HG03196 (cell line): Measurements from ENCODE around the gene ATP13A5.

Experiments
- ATAC-seq: cut with Tn5 transposase; IDR thresholded peaks from one replicate; pipeline ENCODE4 v1.9.1; 2021; ENCODE audit not compliant: unreplicated experiment

The ATP13A5 gene

GRCh38 chr3:193347521-193348501, 30.7 kb downstream of the ATP13A5 start:
- no peak for ATAC-seq

DNA sequence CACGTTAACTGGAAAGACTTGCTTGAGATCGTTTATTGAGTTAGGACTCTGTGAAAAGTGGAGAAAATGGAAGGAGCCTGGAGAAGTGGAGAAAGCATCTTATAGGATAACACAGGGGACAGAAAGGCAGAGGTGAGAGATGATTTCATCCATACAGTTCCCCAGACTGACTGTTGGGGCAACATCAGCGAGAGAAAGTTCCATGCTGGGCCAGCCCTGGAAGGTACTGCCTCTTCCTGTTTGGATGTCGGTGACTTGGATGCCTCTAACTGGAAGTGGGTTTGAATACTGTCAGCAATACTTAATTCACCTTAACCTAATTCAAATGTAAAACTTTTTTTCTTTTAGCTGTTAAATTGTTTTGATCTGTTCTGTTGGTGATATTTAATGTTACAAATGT, 32.3 kb downstream of the ATP13A5 start:
- no peak for ATAC-seq

DNA sequence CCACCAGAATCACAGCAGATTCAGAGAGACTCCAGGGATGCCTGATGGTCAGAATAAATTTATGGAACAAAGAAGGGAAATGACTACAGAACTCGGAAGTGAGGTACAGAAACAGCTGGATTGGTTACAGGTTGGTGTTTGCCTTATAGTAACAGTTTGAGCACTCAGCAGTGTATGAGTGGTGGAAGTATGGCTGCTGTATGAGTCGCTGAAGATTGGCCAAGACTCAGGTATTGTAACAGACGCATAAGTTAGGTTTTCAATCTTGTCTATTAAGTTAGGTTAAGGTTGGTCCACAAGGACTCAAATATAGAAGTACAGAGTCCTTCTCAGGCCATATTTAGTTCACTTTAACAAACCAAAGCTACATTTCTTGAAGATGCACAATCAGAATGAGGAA, 33.1 kb downstream of the ATP13A5 start:
- no peak for ATAC-seq

GRCh38 chr3:193344486-193344885, 34.1 kb downstream of the ATP13A5 start:
- ATAC-seq = no peak

DNA sequence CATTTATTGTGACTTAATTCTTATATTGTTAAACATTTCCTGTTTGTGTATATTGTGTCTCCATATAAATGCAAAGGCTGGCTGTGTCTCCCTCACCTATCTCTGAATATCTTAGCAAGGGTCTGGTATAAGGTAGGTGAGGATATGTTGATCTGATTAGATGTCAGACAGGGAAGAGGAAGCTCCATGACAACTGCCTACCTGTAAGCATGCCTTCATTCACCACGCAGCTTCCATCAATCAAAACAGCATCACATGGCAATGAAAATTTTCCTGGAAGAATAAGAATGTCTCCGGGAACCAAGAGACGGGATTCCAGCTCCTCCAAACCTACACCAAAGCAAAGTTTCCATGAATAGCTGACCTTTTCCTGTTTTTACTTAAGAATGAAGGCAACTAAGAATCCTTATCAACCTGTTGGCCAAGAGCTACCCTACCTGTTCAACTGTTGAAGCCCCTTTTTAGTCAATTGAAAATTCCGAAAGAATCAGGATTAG, 34.8 kb downstream of the ATP13A5 start:
- ATAC-seq = no peak

GRCh38 chr3:193342551-193342950, 36.0 kb downstream of the ATP13A5 start:
- ATAC-seq = no peak

- ATAC-seq = no peak
Measured at GRCh38 chr3:193335031-193335430, 43.5 kb downstream of the ATP13A5 start.

DNA sequence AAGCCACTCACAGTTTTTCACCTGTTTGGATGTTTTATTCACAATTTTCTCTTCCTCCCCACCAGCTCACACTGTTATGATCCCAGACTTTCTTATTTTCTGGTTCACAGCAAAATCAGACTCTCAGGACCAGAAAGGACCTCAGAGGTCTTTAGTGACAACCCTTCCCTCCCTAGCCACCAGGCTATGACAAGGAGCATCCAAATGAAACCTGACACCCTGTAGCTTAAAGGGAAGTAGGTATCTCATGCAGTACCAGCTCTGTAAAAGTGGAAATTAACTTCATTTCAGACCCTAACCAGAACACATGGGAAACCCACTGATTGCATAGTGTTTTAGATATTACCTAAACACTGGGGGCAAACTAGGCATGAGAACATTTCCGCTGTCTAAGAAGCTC, 45.3 kb downstream of the ATP13A5 start:
- ATAC-seq = no peak

GRCh38 chr3:193330555-193331204, 47.9 kb downstream of the ATP13A5 start:
- no peak for ATAC-seq

DNA sequence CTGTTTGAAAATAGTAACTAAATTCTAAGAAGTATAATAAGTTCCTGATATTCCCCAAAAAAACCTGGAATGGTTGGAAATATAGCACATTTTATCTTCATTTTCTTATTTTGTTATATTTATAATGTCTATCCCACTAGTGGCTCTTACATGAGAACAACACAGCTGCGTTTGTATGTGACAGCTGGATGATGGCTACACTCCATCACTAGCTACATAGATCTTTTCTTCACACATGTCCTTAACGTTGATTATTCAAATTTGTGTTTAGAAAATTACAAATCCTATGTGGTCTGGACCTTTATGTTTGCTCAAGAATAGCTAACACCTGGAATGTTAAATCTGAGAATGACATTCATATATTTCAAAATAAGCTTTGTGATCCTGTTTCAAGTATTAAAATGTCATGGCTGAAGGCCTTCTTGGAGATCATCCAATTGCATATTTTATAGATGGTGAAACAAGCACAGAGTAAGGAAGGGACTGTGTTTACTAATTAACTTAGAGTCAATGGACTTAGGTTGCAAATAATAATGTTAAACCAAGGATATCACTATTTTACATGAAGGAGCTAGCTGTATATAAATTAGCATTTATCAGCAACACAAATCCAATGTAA, 60.8 kb downstream of the ATP13A5 start:
- ATAC-seq = no peak

DNA sequence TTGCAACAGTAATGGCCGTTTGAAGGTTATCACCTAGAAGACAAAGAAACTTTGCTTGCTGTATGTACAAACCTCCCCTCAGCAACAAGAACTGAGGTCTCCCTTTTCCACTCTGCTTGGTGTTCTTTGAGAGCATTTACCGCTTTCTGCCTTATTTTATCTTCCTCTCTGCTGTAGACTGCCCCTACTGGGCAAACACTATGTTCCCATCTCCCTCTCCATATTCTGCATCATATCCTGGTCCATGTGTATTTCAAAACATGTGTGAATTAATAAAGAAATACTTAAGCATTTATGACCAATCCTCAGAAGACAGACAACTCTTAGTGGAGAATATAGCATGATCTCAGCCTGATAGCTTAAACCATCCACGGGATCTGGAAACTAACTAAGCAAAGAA, 64.4 kb downstream of the ATP13A5 start:
- ATAC-seq = no peak

DNA sequence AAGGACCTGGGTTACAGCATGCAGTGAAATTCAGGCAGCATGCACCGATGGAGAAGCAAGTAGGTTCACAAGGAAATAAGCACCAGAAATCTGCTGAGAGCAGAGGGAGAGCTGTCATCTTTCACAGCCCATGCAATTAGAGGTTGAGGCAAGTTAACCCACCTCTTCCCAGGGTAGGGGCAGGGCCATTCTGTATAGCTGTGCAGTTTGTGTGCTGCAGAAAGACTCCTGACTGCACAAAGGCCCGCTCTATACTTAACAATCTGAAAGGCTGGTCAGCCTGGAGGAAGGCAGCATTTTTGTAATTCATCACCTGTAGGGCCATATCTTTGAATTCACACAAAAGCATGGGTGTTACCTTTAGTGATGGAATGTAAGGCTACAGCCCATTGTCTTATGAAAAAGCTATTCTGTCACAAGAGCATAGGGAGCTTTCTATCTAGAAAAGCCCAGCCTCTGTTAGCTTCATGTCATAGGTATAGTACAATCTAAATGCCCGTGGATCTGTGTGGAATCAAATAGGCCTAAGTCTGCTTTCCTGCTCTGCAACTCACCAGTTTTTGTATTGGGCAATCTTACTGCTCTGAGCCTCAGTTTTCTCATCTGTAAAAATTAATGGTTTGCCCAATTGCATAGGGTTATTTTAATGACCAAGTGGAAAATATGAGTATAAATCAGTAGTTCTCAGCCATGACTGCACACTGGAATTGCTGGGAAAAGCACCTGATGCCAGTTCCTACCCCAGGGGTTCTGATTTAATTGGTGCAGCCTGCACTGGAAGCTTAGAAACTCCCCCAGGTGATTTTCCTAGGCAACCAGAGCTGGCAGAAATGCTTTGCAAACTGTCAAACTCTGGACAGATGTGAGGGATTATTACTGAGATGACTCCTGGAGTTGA, 65.2 kb downstream of the ATP13A5 start:
- ATAC-seq = no peak

DNA sequence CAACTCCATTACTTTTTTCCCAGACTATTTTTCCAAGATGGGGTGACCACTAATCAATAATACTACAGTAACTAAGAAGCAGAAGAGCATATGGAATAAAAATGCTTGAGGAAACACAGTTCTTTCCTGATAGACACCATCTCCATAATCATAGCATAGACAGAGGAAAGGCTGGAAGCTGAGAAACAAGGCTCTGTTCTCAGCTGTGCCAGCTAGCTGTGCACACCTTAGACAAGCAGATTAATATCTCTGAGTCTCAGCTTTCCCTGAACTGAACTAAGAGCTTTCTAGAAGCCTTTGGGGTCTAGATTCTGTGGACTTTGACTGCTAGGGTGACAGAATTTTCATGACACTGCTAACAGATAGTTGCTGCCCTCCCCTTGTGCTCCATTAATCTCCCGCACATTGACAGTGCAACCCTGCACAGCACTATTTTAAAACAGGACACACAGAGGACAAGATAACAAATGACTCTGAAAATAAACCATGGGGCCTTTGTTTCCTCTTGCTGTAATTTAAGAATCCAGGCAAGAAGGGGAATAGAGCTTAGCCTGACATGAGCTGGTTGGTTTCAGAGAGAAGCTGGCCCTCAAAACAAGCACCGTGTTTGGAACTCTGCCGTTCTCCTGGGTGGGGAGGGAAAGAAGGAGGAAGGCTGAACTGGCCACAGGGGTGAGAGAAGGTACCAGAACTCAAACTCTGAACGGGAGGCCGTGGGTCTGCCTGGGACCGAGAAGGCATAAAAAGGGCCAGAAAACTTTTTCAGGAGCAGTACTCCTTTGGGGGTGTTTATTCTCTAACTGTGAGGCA, 67.4 kb downstream of the ATP13A5 start:
- no peak for ATAC-seq

DNA sequence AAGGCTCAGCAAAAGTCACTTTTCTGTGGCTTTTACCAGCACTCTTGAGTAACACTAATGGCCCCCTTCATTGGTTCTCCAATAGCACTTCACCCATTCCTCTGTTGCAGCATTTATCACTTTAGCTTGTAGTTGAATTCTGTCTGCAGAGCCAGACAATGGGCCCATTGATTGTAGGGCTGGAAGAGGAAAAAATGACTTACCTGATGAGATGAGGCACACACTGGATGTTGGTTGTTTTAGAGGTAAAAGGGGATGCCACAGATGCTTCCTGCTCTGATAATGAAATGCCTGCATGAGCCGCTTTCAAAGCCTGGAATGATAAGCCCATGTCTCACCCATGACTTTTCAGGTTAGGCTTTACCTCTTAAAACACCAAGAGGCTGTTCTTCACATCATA, 73.2 kb downstream of the ATP13A5 start:
- no peak for ATAC-seq

GRCh38 chr3:193301433-193301832, 77.1 kb downstream of the ATP13A5 start:
- ATAC-seq = no peak

DNA sequence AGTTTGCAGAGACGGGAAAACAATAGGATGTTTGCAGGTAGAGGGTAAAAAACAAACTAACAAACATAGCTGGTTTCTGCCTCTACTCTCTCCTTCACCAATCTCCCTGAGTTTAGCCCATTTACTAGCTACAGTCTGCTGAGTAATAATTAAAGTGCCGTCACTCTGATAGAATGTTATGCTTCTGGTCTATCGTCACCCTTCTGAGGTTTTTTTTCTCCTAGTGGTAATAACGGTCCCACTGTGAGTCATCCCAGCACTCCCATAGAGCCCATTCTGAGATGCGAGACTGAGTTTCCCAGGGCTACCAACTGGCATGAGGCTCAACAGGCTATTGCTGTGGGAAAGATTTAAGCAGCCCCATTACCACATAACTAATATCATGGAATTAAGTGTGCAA, 81.1 kb downstream of the ATP13A5 start:
- no peak for ATAC-seq

GRCh38 chr3:193295985-193296384, 82.6 kb downstream of the ATP13A5 start:
- no peak for ATAC-seq

- ATAC-seq = no peak
Measured at GRCh38 chr3:193292386-193292785, 86.2 kb downstream of the ATP13A5 start.

GRCh38 chr3:193271101-193271840, 107.3 kb downstream of the ATP13A5 start:
- no peak for ATAC-seq
